ENCODE data around the gene RREB1.

The RREB1 gene

DNA sequence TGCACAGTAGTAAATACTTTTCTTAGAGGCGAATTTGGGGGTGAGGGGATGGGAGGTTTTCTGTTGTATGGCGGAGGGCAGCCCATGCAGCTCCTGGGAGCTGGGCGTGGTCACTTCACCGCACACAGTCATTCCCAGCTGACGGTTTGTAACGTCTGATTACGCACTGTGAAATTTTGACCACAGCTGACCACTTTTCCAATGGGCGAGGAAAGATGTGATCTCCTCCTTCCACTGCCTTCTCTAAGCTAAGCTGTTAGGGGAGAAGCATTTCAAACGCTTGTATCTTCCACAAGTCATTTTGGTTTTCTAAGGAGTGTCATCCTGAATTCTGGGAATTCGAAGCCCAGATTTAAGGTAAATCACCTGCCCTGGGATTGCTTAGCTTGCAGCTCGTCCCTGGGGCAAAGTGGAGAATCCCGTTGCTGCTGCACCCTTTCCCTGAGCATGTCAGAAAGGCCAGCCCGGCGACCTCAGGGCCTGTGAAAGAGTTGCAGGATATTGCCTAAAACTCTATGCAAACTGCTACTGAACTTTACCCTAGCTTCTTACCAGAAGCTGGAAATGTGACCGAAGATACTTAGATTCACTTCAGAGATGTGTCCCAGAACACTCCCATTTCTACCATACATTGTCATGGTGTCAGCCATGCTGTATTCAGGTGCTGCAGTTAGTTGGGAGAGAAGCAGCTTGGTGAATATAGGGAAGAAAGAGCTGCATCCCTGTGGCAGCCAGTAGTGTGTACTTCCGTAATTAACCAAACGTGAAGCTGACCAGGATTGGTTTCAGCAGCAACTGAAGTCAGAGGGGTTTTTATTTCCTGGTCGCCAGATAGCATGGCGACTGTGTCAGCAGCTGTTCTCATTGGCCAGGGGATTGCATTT is 58.9 kb downstream of the RREB1 start:
- DNase-seq: no peak

DNA sequence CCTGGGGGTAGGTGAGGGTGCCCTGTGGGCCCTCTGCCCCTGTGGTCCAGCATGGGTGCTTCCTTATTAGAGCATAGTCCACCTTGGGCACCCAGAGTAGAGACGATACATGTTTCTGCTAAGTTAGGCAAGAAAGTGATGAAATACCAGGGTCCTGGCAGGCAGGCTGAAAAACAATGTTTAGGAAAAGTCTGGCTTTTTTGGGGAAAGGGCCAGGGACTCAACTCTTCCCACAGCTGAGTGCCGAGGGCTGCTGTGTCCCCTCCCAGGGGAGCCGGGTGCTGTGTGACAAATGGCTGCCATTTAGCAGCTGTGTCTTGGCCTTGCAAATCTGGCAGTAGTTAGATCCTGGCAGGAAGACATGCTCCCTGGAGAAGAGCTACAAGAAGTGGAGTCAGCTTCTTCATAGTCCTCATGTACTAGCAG is 61.5 kb downstream of the RREB1 start:
- no peak for DNase-seq

DNA sequence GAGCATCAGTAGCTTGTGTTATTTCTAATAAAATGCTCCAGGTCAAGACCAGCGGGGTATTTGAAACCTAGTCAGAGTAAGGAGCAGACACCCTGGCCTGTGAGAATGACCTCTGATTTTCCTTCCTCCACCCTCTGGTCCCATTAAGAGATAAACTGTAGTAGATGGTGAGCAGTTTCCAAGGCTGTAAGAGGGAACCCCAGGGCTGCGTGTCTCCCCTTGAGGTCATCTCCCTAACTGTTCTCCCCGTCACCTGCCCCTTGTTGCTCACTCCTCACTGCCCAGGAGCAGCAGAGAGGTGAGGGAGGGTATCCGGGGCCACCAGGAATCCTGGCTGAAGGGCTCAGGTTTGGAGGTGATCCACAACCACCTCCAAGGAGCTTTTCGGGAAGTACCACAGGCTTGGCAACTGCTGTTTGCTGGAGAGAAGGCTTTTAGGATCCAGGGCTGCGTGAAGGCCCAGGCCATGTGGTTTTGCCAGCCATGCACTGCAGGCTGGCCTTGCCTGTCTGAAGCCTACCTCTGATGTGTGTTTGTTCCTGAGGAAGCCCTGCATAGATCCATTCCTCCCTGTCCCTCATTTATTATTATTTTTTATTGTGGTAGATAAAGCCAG is 62.5 kb downstream of the RREB1 start:
- DNase-seq: no peak

DNA sequence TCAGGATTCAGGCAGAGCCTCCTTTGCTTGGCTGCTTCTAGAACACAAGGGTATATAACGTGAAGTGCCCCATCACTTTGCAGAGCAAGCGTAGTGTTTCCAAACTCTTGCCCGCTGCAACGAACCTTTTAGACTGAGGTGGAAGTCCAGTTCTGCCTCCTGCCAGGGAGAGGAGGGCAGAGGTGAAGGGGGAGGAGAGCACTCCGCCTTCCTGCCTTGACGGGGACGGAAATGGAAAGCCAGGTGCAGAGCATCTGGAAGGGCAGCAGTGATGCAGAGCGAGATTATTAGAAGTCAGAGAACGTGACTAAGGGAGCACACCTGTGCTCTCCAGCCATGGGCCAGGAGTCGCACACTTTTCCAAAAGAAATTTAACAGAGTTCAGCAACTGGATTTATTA is 63.4 kb downstream of the RREB1 start:
- DNase-seq: no peak

DNA sequence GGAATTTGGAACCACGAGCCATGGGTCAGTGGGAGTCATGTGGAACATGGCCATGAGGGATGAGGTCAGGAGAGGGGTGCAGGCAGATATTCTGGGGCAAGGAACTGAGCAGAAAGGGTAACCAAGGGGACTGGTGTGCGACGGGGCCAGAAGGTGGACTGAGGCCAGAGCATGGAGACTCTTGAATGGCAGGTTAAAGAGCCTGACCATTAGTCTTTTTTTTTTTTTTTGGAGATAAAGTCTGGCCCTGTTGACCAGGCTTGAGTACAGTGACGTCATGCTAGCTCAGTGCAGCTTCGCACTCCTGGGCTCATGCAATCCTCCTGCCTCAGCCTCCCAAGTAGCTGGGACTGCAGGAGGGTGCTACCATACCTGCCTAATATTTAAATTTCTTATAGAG is 64.0 kb downstream of the RREB1 start:
- no peak for DNase-seq

DNA sequence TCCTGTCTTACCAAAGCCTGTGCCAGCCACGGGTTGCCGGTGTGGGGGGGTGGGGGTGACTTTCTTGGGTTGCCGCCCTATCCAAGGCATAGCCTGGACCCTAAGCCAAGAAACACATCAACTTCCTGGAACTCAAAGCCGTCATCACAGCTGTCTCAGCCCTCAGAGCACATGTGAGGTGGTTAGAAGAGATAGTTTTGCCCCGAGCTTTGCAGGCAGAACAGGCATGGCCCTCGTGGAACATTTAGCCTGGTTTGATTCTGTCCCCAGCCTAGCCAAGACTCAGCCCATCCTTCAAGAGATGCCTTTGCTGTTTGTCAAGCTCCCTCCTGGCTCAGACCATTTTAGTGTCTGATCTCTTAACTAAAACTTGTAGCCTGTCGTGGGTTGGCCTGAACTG is 64.9 kb downstream of the RREB1 start:
- no peak for DNase-seq

DNA sequence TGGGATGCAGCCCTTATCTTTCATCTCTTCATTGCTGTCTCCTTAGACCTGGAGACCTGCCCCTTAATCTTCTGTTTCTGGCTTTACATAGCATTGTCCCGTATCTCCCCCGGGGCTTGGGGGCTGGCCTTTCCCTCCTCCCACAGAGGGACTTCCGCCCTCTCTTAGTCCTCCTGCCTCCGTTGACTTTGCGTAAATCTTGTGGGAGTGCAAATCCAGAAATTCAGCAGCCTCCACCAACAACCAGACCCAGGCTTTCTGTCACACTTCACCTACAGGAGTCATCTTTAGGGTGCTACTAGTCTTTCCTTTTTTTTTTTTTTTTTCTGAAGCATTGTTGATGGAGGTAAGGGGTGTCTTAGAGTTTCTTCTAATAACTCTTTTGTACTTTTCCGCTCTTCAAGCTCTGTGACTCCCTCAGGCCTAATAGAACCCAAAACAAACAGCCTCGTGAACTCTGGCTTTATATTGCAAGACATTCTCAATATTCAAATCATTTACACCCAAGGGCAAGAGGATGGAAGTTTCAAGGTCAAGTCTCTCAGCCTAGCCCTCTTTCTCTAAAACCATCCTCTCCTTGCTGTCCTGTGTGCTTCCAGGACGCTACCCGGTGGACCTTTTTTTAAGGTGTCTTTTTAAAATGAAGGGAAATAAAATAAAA is 66.2 kb downstream of the RREB1 start:
- DNase-seq: no peak

DNA sequence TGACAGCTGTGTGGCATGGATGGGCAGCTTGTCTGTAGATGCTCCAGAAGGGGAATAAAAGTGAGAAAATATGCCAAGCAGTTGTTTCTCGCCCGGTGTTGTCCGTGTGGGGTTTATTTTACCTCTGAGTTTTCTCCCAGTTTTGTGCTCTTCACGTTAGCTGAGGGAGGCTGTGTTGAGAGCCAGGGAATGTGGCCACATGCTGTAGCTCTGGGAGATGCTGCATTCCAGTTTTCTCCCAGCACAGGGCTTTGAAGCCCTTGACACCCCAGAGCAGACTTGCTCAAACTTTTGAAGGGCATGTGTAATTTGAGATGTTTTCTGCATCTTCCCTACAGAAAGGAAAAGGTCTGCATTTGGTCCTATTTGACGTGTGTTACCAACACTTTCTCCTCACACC is 67.7 kb downstream of the RREB1 start:
- DNase-seq: no peak

DNA sequence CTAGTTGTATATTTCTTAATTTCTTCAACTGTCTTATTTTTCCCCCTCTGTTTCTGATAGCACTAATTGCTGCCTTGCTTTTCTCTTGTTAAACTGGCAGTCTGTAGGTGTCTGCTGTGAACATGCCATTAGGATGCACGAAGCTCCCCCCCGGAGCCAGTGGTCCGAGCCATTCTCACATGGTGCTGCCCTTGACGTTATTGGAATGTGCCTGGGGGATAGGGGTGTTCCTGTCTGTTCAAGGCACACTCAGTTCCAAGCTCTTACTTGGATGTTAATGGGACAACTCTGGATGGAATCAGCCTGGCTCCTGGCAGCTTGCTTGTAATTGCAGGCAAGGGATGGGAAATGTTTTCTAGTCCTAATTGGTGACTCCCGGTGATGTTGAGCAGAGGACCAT is 68.4 kb downstream of the RREB1 start:
- DNase-seq: no peak

DNA sequence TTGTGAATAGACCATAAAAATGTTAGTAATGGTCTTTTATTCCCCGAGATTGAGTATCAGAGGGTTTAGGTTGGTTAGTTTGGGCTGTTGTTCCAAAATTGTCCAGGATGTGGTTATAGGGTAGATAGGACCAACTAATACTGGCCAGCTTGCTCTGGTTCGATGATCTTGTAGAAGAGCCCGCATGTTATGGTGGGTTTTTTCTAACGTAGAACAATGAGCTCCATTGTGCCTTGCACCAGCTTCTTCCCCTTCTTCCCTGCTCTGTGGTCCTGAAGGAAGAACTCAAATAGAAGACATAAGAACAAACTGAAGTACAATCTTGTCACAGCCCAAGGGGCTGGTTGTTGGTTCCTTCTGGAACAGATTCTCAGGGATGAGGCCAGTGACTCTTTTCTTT is 70.5 kb downstream of the RREB1 start:
- no peak for DNase-seq

DNA sequence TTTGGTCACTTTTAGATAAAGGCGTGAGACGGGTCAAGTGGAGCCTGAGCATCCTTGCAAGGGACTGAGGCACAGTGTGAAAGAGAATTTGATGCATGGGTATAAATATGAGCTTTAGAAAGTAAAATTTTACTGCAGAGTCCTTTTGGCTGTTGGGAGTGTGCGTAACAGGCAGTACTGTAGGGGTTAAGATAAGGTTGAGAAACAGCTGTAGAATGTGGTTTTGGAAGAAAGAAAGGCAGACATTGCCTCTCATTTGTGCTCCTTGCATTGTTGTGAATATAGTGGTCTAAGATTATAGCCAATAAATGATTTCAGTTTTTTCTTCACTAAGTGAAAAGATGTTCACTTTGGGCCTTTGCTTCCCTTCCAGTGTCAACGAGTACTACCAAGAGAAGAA is 73.0 kb downstream of the RREB1 start:
- no peak for DNase-seq

DNA sequence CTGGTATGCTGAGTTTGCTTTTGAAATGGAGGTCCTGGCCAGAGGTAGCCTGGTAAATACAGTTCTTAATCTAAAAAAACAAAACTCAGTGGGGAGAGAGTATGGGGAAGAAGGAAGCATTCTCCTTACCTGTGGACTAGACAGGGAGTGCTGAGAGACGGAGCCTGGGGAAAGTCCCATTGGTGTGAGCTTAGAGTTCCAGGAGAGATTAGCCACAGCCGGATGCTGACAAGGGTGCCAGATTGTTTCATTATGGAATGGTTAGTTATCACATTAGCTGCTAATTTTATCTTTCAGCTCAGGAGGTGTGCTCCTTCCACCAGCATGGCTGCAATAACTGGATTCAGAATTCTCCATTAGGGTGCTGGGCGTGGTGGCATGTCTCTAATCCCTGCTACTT is 75.9 kb downstream of the RREB1 start:
- no peak for DNase-seq

DNA sequence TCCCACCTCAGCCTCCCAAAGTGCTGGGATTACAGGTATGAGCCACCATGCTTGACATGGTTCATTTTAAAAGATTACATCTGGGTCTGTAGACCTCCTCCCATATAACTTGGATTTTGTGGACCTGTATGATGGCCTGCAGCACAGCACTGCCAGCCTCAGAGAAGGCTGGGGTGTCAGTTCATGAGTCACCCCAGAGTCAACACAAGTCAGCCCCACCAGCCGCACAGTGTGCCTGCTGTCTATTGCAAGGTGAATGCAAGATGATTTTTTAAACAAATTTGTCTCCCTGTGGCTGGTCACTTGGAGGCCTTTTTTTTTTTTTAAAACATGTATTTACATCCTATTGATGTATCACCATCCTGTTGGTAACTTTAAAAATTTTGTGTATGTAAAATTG is 76.7 kb downstream of the RREB1 start:
- no peak for DNase-seq

DNA sequence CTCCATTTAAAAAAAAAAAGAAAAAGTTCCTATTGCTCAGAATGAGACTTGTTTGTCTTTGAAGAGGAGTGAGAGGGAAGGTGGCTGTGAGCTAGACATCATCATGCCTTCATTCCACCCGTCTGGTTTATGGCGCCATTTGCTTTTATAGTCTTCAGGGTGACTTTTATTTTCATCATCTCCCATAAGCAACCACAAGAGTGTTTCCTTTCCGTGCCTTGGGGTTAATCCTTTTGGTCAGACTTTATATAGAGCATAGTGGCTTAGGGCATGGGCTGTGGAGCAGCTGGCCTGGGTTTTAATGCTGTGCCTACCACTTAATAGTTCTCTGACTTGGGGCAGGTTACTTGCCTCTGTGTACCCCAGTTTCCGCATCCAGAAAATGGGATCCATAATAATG is 77.8 kb downstream of the RREB1 start:
- no peak for DNase-seq

DNA sequence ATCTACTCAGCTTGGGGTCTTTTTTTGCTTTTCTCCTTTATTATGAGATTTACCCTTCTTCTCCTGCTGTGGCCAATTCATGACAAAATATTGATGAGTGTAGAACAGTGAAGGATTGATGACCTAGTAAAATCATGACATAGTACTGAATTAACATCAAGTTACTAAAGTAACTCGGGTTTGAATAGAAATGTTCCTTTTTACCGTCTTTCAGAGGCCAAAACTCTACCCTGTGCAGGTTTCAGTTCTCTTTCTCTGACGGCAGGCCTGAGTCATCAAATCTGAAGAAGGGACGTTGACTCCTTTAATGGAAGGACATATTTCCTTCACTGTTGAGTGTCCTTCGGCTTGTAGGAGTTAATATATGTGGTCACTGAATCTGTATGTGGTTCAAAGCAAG is 80.7 kb downstream of the RREB1 start:
- no peak for DNase-seq

DNA sequence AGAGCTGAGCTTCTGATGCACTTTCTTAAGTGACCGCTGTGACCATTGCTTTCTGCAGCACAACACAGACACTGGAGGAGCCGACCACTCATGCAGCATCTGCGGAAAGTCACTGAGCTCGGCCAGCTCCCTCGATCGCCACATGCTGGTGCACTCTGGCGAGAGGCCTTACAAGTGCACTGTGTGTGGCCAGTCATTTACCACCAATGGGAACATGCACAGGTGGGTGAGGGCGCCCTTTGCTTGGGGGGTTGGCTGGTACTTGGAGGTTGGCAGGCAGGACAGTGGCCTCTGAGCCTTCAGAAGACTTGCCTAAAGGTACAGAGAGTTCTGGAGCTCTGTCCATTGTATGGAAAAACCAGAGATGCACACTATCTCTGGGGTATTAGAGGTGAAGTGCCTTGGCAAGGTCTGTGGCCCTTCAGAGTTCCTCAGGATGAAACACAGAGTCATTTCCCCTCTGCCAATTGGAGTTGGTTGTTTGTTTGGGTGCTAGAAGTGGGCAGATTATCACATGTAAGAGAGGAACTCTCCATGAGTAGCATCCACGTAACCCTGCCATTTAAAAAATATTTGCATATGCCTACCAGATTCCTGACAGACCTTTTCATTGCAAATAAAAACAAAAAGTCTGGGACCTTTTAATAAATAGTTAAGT is 81.5 kb downstream of the RREB1 start:
- DNase-seq: no peak

DNA sequence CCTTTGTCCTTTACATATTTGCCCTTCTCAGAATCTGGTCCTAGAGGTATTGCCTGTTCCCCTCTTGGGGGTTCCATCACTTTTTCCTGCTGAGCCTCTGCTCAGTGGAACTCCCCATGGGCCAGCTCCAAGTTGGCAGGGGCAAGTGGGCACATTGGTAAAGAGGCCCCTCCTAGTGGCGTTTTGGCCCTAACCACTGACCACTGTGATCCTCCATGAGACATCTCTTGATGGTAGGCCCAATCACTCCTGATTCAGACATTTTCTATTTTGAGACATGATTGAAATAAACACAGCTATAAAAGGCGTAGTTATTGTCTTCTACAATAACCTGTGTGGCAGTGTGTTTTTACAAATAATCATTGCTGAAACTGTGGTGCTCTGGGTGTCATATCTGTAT is 83.0 kb downstream of the RREB1 start:
- no peak for DNase-seq

DNA sequence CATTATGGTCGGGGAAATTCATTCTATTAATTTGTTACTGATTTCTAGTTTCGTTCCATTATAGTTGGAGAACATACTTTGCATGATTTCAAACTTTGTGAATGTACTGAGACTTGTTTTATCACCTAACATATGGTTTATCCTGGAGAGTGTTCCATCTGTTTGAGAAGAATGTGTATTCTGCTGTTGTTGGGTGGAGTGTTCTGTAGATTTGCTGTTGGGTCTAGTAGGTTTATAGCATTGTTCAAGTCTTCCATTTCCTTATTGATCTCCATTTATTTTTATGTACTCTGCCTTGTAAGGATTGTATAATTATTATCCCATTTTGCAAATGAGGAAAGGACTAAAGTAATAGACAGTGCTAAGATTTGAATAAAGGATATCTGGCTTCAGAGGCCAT is 85.4 kb downstream of the RREB1 start:
- no peak for DNase-seq

DNA sequence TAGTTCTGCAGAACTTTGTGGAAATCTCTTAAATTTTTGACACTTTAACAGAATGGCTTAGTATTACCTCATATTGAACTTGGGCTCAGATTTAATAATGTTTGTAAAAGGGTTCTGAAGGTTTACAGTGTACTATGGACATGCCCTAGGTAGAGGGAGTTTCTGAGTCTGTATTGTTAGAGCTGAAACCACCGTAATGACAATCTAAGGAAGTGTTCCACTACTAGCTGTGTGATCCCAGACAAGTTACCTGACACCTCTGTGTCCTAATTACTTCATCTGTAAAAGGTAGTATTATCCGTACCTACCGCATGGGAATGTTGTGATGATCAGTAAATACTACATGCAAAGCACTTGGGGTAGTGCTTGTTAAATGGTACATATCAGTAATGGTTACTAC is 86.9 kb downstream of the RREB1 start:
- no peak for DNase-seq

DNA sequence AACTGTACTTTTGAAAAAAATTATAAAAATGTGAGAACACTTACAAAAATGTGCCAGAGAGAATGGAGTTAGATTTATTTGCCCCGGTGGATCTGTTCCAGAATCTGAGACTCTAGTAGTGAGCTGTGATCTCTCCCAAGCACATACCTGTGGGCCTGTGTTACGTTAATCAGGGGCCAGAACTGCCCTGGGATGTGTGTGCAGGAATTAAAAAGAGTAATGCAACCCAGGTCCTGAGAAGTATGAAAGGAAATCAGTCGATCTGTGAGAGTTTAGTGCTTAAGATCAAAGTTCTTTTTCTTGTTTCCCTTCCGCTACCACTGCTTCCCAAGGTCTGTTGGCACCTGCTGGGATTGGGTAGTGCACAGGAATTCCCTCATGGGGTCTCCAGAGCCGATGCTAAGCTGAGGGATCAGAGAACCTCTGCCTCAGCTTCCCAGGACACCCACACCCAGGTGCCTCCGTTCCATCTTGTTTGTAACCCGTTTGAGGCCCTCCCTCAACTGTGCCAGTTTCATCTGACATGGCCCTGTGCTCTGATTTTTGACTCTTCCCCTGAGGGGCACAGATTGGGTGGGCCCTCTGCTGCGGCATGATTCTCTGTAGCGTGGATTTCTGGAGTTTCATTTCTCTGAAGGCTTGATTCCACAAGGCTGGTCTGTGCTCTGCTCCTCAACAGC is 87.7 kb downstream of the RREB1 start:
- DNase-seq: no peak

DNA sequence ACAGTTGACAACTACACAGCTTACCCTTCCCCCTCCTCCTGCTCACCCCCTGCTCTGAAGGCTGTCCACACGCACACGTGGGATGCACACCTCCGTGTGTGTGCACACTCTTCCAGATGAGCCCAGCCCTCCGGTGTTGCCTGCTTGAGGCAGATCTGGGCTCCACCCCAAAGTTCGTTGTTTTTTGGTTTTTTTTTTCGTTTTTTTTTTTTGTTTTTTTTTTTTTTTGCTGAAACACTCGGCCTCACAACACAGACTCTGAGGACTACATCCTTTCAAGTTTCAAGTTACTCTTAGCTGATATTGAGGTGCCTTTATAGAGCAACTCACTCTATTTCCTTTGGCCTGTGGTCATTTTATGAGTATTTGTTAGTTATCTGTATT is 88.2 kb downstream of the RREB1 start:
- DNase-seq: no peak

DNA sequence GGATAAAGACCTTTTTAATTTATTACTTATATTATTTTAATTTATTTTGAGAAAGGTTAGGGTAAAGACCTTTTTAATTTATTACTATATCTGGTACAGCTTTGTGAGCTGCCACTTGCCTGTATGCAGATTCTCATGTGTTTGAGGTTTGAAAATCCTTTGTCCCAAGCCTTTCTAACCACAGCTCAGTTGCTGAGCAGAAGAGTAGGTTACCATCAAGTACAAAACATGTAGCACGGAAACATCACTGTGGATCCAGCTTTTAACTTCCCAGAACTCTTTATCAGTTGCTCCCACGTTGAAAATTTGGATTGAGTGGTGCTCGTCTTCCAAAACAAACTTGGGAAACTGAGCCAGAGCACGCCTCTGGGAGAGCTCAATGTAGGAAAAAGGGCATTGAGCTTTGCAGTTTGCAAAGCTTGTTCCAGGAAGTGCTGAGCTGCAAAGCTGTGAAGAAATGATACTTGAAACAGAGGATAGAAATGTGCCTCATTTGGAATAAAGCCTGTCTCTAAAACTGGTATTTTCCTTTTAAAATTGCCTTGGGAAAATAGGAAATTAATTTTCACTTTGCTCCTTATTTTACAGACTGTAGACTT is 89.0 kb downstream of the RREB1 start:
- DNase-seq: no peak

DNA sequence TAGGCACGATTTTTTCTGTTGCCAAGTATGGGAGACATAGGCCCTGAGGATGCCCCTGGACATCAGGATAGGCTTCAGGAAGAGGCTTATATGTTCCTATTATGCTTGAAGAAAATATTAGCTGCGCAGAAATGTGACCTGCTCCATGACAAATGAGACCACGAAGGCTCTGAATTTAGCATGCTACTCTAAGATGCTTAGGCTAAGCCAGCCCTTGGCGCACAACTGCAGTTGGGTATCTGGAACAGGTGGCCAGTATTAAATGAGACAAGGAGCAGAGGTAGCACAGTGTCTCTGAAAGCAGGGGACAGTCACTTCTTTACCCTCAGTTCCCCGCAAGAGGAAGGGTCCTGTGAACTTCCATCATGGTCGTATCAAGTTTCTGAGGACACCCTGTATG is 90.0 kb downstream of the RREB1 start:
- DNase-seq: no peak
